BLaER1 (cell line): ENCODE data around the gene NTNG1.
"Not testable (repeated sequence)": the region's sequence is repeated elsewhere in the genome, so short reads cannot be mapped to it uniquely, and the experiment has no call there.

Experiments used
- H3K27ac ChIP-seq: shearing (Covaris generic); formaldehyde crosslinking; 2 replicates; pipeline ENCODE4 v1.8.1; 2022
- H3K27me3 ChIP-seq: shearing (Covaris generic); formaldehyde crosslinking; 2 replicates; pipeline ENCODE4 v1.8.1; 2022
- H3K36me3 ChIP-seq: shearing (Covaris generic); formaldehyde crosslinking; 2 replicates; pipeline ENCODE4 v1.8.1; 2022
- H3K4me1 ChIP-seq: shearing (Covaris generic); formaldehyde crosslinking; 2 replicates; pipeline ENCODE4 v1.8.1; 2022
- H3K4me2 ChIP-seq: shearing (Covaris generic); formaldehyde crosslinking; 2 replicates; pipeline ENCODE4 v1.8.1; 2022
- H3K4me3 ChIP-seq: shearing (Covaris generic); formaldehyde crosslinking; 2 replicates; pipeline ENCODE4 v1.8.1; 2022
- H3K9ac ChIP-seq: shearing (Covaris generic); formaldehyde crosslinking; 2 replicates; pipeline ENCODE4 v1.8.1; 2022
- H3K9me3 ChIP-seq: shearing (Covaris generic); formaldehyde crosslinking; 2 replicates; pipeline ENCODE4 v1.8.1; 2022
- H4K20me1 ChIP-seq: shearing (Covaris generic); formaldehyde crosslinking; 2 replicates; pipeline ENCODE4 v1.8.1; 2022
- Cebpa-rat ChIP-seq: shearing (Covaris generic); IDR thresholded peaks from 2 replicates; pipeline ENCODE4 v1.8.1; 2022

The NTNG1 gene

DNA sequence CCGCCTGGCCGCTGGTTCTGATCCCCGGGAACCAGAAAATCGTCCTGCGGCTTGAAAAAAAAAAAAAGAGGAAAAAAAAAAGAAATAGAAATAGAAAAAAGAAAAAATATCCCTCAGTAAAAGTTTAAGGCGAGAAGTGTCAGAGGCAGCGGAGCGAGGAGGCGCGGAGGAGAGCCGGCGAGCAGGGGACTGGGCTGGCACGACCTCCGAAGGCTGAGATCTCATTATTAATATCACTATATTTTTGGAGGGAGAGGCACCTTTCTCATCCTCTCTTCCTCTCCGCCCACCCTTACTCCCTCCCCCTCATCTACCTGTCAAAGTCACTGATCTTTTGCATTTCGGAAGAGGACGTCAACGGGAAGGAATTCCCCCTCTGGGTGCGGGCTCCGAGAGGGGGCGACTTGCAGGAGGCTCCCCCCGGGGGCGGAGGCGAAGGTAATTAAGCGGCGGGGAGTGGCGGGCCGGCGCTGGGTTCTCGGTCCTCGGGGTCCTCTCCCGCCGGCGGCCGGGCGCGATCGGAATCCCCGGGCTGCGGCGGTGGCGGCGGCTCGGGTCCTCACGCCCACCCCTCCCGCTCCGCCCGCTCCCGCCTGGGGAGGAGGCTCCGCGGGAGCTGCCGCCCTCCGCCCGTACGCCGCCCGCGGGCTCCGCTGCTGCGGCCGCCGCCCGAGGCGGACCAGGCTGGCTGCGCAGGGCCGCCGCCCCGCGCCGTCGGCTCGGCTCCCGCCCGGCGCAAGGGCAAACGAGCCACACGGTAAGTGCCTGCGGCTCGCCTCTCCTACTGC lies at the start of gene NTNG1:
Gene NTNG1, plus strand, starts transcription at position 337 of the 788 bp plus-strand sequence.
- Histone ChIP-seq H3K4me1 (peaks cover 18% of the 10 kb centered on the region), H3K4me2 (peak within 1 kb of the TSS; percentile 99), H3K9me3 (no peaks in the 10 kb centered on the region), H3K9ac (no peak within 1 kb of the TSS), H3K27me3 (peaks cover 43% of the 10 kb centered on the region), H4K20me1 (peaks cover 8% of the 10 kb centered on the region; the same call in 1 of the 2 replicates), H3K36me3 (no peaks in the 10 kb centered on the region), H3K4me3 (peak within 1 kb of the TSS; percentile 70), H3K27ac (no peak within 1 kb of the TSS)
- TF ChIP-seq Cebpa-rat, result no peak

GRCh38 chr1:107091418-107091817 lies 49.4 kb upstream of the NTNG1 start:
- no peaks in the 10 kb centered on the region for H3K27me3 ChIP-seq
- no peaks in the 10 kb centered on the region for H3K9me3 ChIP-seq
- no peaks in the 10 kb centered on the region for H3K4me1 ChIP-seq
- H3K27ac ChIP-seq, result no peak overlapping the region
- TF ChIP-seq Cebpa-rat, result no peak
- H3K4me3 ChIP-seq, result no peak overlapping the region
- H4K20me1 ChIP-seq, result no peaks in the 10 kb centered on the region
- no peak overlapping the region for H3K4me2 ChIP-seq
- H3K9ac ChIP-seq, result no peak overlapping the region
- H3K36me3 ChIP-seq, result no peaks in the 10 kb centered on the region

DNA sequence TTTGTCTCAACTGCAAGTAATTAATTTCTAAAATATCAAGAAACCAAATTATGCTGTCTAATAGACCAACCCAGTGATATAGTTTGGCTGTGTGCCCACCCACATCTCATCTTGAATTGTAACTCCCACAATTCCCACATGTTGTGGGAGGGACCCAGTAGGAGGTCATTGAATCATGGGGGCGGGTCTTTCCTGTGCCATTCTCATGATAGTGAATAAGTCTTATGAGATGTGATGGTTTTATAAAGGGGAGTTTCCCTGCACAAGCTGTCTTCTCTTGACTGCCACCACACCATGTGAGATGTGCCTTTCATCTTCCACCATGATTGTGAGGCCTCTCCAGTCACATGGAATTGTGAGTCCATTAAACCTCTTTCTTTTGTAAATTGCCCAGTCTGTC lies 47.4 kb upstream of the NTNG1 start:
- not testable (repeated sequence) for H3K9me3 ChIP-seq, H3K27me3 ChIP-seq, H4K20me1 ChIP-seq, H3K36me3 ChIP-seq, H3K27ac ChIP-seq, H3K4me3 ChIP-seq, H3K4me2 ChIP-seq, H3K4me1 ChIP-seq, H3K9ac ChIP-seq

DNA sequence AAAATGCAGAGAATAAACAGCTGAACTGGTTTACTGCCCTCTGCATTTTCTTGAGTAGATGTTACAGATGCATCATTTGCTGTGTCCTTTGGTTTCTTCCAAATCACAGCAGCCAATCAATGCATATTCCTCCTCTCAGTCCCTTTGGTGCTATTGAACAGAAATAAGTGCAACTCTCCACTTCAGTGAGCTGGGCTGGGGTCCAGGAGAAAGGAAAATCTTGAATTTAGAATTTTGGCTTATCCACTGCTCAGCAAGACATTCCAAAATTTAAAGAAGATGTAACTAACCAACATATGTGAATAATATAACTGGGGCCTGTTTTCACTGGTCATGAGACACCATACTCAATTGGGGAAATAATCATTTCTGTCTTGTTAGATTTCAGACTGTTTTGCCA lies 45.2 kb upstream of the NTNG1 start:
- H3K9me3 ChIP-seq, result no peaks in the 10 kb centered on the region
- H4K20me1 ChIP-seq, result no peaks in the 10 kb centered on the region
- no peak overlapping the region for H3K4me2 ChIP-seq
- no peaks in the 10 kb centered on the region for H3K4me1 ChIP-seq
- no peak overlapping the region for H3K27ac ChIP-seq
- no peaks in the 10 kb centered on the region for H3K36me3 ChIP-seq
- H3K4me3 ChIP-seq, result no peak overlapping the region
- no peak for TF ChIP-seq Cebpa-rat
- H3K9ac ChIP-seq, result no peak overlapping the region
- no peaks in the 10 kb centered on the region for H3K27me3 ChIP-seq

- Histone ChIP-seq H3K27ac (no peak overlapping the region), H3K9ac (no peak overlapping the region), H3K9me3 (no peaks in the 10 kb centered on the region), H3K4me3 (no peak overlapping the region), H3K4me2 (no peak overlapping the region), H3K36me3 (no peaks in the 10 kb centered on the region), H3K4me1 (no peaks in the 10 kb centered on the region), H4K20me1 (no peaks in the 10 kb centered on the region), H3K27me3 (no peaks in the 10 kb centered on the region)
- TF ChIP-seq Cebpa-rat, result no peak
Observed at GRCh38 chr1:107096690-107097089, 44.1 kb upstream of the NTNG1 start.

DNA sequence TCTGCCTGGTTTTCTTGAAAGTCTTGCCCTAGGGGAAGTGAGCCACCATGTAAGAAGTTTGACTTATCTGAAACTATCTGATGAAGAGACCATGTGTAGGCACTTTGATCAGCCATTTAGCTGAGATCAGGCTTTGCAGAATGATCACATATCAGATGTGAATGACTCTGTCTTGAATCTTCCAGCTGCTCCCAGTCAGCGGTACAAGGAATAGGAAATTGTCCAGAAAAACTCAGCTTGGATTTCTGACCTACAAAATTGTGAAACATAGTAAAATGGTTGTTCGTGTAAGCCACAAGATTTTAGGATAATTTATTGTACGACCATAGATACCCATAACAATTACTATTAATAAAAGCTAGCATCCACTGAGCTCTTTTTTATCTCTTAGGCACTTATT lies 41.9 kb upstream of the NTNG1 start:
- Histone ChIP-seq H3K9me3 (no peaks in the 10 kb centered on the region), H3K4me3 (no peak overlapping the region), H3K36me3 (no peaks in the 10 kb centered on the region), H3K9ac (no peak overlapping the region), H4K20me1 (no peaks in the 10 kb centered on the region), H3K4me1 (no peaks in the 10 kb centered on the region), H3K27ac (no peak overlapping the region), H3K4me2 (no peak overlapping the region), H3K27me3 (no peaks in the 10 kb centered on the region)
- TF ChIP-seq Cebpa-rat, result no peak

DNA sequence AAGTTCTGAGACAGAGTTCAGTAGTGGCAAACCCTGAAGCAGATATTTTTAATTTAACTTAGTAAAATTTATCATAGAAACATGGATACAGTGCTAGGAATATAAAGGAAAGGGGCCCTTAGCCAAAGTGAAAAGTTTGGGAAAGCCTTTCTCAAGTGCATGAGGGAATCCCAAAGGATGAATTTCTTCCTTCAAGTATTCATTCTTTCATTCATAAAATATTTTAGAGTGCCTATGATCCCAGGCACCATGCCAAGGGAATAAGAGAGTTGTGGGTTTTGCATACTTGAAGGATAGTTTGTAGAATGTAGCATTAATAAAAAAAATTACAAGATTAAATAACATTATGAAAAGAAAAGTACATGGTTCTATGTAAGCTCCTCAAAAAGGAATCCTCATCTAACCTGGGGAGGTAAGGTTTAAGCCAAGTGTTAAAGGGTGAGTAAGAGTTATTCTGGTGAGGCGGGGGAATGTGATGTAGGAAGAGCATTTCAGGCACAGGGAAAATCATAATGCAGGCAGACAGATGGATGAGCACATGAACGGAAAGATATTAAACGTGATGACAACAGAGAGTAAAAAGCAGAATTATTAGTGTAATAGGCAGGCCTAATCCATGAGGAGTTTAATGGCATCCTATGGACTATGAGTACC lies 40.4 kb upstream of the NTNG1 start:
- Histone ChIP-seq H3K27ac (no peak overlapping the region), H3K9ac (no peak overlapping the region), H4K20me1 (no peaks in the 10 kb centered on the region), H3K27me3 (no peaks in the 10 kb centered on the region), H3K9me3 (no peaks in the 10 kb centered on the region), H3K4me3 (no peak overlapping the region), H3K4me2 (no peak overlapping the region), H3K36me3 (no peaks in the 10 kb centered on the region), H3K4me1 (no peaks in the 10 kb centered on the region)
- TF ChIP-seq Cebpa-rat, result no peak

DNA sequence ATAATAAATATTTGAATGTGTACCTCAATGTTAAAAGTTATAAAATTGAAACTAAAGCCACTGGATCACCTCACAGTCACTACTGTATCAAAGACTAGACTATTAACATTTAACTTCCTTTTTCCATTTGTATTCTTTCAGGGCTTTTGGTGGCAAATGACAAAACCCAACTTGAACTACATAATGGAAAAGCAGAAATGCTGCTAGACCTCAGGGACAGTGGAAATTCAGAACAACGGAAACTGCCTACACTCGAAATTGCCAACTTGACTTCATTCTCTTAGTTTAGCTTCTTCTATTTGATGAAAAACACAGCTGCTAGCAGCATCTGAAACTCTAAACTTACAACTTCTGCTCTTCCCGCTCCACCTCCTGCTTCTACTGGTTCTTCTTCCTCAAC lies 34.9 kb upstream of the NTNG1 start:
- no peak for TF ChIP-seq Cebpa-rat
- no peak overlapping the region for H3K4me3 ChIP-seq
- no peaks in the 10 kb centered on the region for H3K36me3 ChIP-seq
- H3K27ac ChIP-seq, result no peak overlapping the region
- no peaks in the 10 kb centered on the region for H4K20me1 ChIP-seq
- H3K9ac ChIP-seq, result no peak overlapping the region
- H3K4me1 ChIP-seq, result no peaks in the 10 kb centered on the region
- no peak overlapping the region for H3K4me2 ChIP-seq
- no peaks in the 10 kb centered on the region for H3K9me3 ChIP-seq
- H3K27me3 ChIP-seq, result no peaks in the 10 kb centered on the region

GRCh38 chr1:107110326-107110725 lies 30.5 kb upstream of the NTNG1 start:
- Histone ChIP-seq H3K27ac (no peak overlapping the region), H3K36me3 (no peaks in the 10 kb centered on the region), H3K4me2 (no peak overlapping the region), H3K27me3 (no peaks in the 10 kb centered on the region), H3K4me1 (no peaks in the 10 kb centered on the region), H3K9me3 (no peaks in the 10 kb centered on the region), H3K4me3 (no peak overlapping the region), H4K20me1 (no peaks in the 10 kb centered on the region), H3K9ac (no peak overlapping the region)
- no peak for TF ChIP-seq Cebpa-rat

GRCh38 chr1:107116306-107116790 lies 24.5 kb upstream of the NTNG1 start:
- Histone ChIP-seq H3K36me3 (no peaks in the 10 kb centered on the region), H3K4me1 (no peaks in the 10 kb centered on the region), H3K9ac (no peak overlapping the region), H3K27ac (no peak overlapping the region), H4K20me1 (no peaks in the 10 kb centered on the region), H3K4me3 (no peak overlapping the region), H3K27me3 (no peaks in the 10 kb centered on the region), H3K9me3 (no peaks in the 10 kb centered on the region), H3K4me2 (no peak overlapping the region)
- no peak for TF ChIP-seq Cebpa-rat
